Natural killer cell (primary cell): ENCODE measurements around the gene USPL1. TPM values are rescaled to one million over a fixed set of nuclear protein-coding genes. Genes with fewer than 3 reads are reported as not detected.

Experiments used
- ATAC-seq, 3 donors: fragments of 150-1000 bp in 2 of 3; fragments of 200-7000 bp in 1 of 3; cut with Tn5 transposase; 1 replicate in 1 of 3; 2 replicates in 2 of 3; pipeline ENCODE4 v1.10.0; 2021; ENCODE audit warnings: mild to moderate bottlenecking in 2 of 3, moderate library complexity in 2 of 3
- DNase-seq, 2 donors: peaks; one replicate each; pipeline versions ENCODE4 v3.0.0 to v3.0.0-alpha.2; 2013 to 2021; ENCODE audit warnings: mixed read lengths in 1 of 2
- H3K27ac ChIP-seq: one replicate; pipeline ENCODE4 v1.5.1; 2013; ENCODE audit warnings: mild to moderate bottlenecking, low read length
- H3K27me3 ChIP-seq: one replicate; pipeline ENCODE4 v1.6.1; 2013; ENCODE audit warnings: low read length; ENCODE audit not compliant: control insufficient read depth, insufficient read depth
- H3K36me3 ChIP-seq: one replicate; pipeline ENCODE4 v1.6.1; 2013; ENCODE audit warnings: low read length; ENCODE audit not compliant: control insufficient read depth, insufficient read depth
- H3K4me1 ChIP-seq: one replicate; pipeline ENCODE4 v1.6.1; 2013; ENCODE audit warnings: low read length; ENCODE audit not compliant: control insufficient read depth, insufficient read depth
- H3K4me3 ChIP-seq: one replicate; pipeline ENCODE4 v1.5.1; 2013; ENCODE audit warnings: low read length
- H3K9me3 ChIP-seq: one replicate; pipeline ENCODE4 v1.6.1; 2013; ENCODE audit warnings: low read length; ENCODE audit not compliant: control insufficient read depth, insufficient read depth
- H3K27ac Mint-ChIP-seq, 2 donors: one replicate each; pipeline ENCODE4 v1.8.0; 2022; ENCODE audit warnings: mild to moderate bottlenecking in 2 of 2, mixed read lengths in 2 of 2, moderate library complexity in 1 of 2
- H3K27me3 Mint-ChIP-seq, 2 donors: one replicate each; pipeline ENCODE4 v1.8.0; 2022; ENCODE audit warnings: low read depth in 2 of 2, mixed read lengths in 2 of 2
- H3K36me3 Mint-ChIP-seq: one replicate; pipeline ENCODE4 v1.8.0; 2022; ENCODE audit warnings: mixed read lengths
- H3K4me1 Mint-ChIP-seq, 2 donors: one replicate each; pipeline ENCODE4 v1.8.0; 2022; ENCODE audit warnings: mixed read lengths in 2 of 2
- H3K4me3 Mint-ChIP-seq: one replicate; pipeline ENCODE4 v1.8.0; 2022; ENCODE audit warnings: mild to moderate bottlenecking, moderate library complexity, mixed read lengths
- H3K9me3 Mint-ChIP-seq, 2 donors: one replicate each; pipeline ENCODE4 v1.8.0; 2022; ENCODE audit warnings: mixed read lengths in 2 of 2
- WGBS: methylation state at CpG from one replicate; pipeline ENCODE4 v1.1.7; 2013; ENCODE audit warnings: missing lambda C conversion rate; ENCODE audit not compliant: insufficient coverage; 5-methylcytosine and 5-hydroxymethylcytosine counted together
- intact Hi-C: fragments of 100-400 bp; cut with micrococcal nuclease; formaldehyde crosslinking; loops from one replicate; pipeline ENCODE4 v1.14.2; 2022
- total RNA-seq, 4 donors: library from RNA; stranded (reverse); fragments of 120-200 nt in 1 of 4; gene quantifications; one replicate each; pipeline versions ENCODE4 v1.2.3 to v1.2.4, GENCODE V29; 2013 to 2022
- TF ChIP-seq, protein P1 (sequence below): fragments of 200-600 bp; IDR thresholded peaks from one replicate; pipeline ENCODE4 v1.8.0; 2022; ENCODE audit warnings: antibody characterized with exemption

Gene USPL1
- 10 to 100 TPM; 34.8 to 39.0 (median 36.9) TPM for total RNA-seq
- 48.4 TPM for total RNA-seq (2013)

DNA sequence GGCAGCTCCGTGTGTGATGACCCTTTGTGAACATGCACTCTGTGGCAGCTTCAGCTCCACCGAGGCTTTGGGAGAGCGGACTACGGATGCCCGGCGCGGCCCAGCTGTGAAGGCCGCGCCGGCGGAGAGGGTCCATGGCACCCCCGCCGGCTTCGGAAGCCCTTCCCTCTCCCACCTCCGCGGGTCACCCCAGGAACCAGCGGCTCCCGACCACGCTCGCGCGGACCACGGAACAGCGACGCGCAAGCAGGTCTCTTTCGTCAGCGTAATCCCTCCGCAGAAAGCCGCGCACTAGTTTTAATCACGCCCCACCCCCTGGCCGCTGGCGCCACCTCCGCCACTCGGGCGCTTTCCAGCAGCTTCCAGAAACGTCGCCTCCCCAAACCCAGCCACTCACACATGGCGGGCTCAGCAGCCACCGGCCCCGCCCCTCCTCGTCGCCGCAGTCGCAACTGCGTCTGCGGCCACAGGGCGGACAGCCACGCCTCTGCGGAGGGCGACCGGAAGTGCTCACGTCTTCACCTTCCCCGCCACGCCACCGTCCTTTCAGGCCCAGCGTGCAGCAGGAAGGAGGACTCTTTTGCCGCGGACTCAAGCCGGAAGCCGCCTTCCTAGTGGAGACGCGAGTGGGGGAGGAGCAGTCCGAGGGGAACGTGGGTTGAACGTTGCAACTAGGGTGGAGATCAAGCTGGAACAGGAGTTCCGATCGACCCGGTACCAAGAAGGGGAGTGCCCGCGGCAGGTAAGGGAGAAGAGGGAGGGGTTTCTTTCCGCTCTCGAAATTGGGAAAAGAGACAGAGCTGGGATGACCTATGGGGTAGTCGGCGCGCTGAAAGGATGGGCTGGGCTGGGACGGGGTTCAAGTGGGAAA lies at the start of gene USPL1:
USPL1 (plus strand) TSS at position 606 of the 871 bp plus-strand sequence. CDS start 3,221 bp downstream, outside the sequence.
- ATAC-seq (peak; percentile 84 to 96 (median 88)), DNase-seq (peak; percentile 98 to 100)
- H3K36me3 Mint-ChIP-seq, result no peaks in the 10 kb centered on the region
- H3K27ac Mint-ChIP-seq, result no peak within 1 kb of the TSS
- peaks cover 0 to 5% of the 10 kb centered on the region in 2 donors for H3K4me1 Mint-ChIP-seq
- under 1% methylated on average over 78 of the region's 78 CpGs for WGBS
- TF ChIP-seq, protein P1, sequence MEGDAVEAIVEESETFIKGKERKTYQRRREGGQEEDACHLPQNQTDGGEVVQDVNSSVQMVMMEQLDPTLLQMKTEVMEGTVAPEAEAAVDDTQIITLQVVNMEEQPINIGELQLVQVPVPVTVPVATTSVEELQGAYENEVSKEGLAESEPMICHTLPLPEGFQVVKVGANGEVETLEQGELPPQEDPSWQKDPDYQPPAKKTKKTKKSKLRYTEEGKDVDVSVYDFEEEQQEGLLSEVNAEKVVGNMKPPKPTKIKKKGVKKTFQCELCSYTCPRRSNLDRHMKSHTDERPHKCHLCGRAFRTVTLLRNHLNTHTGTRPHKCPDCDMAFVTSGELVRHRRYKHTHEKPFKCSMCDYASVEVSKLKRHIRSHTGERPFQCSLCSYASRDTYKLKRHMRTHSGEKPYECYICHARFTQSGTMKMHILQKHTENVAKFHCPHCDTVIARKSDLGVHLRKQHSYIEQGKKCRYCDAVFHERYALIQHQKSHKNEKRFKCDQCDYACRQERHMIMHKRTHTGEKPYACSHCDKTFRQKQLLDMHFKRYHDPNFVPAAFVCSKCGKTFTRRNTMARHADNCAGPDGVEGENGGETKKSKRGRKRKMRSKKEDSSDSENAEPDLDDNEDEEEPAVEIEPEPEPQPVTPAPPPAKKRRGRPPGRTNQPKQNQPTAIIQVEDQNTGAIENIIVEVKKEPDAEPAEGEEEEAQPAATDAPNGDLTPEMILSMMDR, result no peak
- no peak within 1 kb of the TSS for H3K4me3 Mint-ChIP-seq
- H3K9me3 Mint-ChIP-seq, result no peaks in the 10 kb centered on the region
- Histone ChIP-seq H3K27me3 (no peaks in the 10 kb centered on the region), H3K27ac (peak within 1 kb of the TSS; percentile 98), H3K4me3 (peak within 1 kb of the TSS; percentile 100), H3K36me3 (peaks cover 7% of the 10 kb centered on the region), H3K4me1 (peaks cover 7% of the 10 kb centered on the region), H3K9me3 (no peaks in the 10 kb centered on the region)
- no peaks in the 10 kb centered on the region for H3K27me3 Mint-ChIP-seq
- intact Hi-C loops, result loop anchor here (1.0 to 5.0 kb wide), 7 partner anchors 41 to 545 kb away; partner anchors contain the start of genes HMGB1 and HSPH1

GRCh38 chr13:30569901-30570576 lies 47.7 kb upstream of the USPL1 start:
- H3K9me3 ChIP-seq, result no peaks in the 10 kb centered on the region
- TF ChIP-seq, protein P1, result no peak
- H3K27me3 ChIP-seq, result no peaks in the 10 kb centered on the region
- H3K27ac ChIP-seq, result no peak overlapping the region
- no peaks in the 10 kb centered on the region for H3K36me3 ChIP-seq
- Mint-ChIP-seq H3K27ac (no peak overlapping the region), H3K4me1 (peaks cover 36% of the 10 kb centered on the region in 2 donors), H3K27me3 (peaks cover 14 to 42% of the 10 kb centered on the region in 2 donors), H3K4me3 (no peak overlapping the region), H3K9me3 (no peaks in the 10 kb centered on the region), H3K36me3 (no peaks in the 10 kb centered on the region)
- intact Hi-C loops, result loop anchor here (10.0 kb wide), 2 partner anchors 105 to 435 kb away; partner anchors contain the start of gene HMGB1
- DNase-seq, result no peak
- ATAC-seq, result no peak
- WGBS, result 91% methylated on average over 7 of the region's 8 CpGs
- peaks cover 15% of the 10 kb centered on the region for H3K4me1 ChIP-seq
- no peak overlapping the region for H3K4me3 ChIP-seq

DNA sequence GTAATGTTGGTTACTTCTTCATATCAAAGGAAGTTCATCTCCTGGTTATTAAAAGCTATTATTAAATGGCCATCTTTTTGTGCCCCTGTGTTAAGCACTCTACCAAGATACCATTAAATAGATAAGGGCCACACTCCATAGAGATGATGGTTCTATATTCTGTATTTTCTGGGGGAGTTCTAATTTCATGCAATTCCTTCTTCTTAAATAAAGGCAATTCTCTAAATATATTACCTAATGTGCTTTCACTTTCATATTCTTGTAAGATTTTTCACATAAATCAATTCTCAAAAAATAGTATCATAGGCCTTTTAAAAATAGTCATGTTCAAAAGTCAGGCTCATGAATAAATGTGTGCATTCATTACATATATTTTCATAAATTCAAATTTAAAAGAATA lies 47.0 kb upstream of the USPL1 start:
- H3K27me3 Mint-ChIP-seq, result peaks cover 13 to 36% of the 10 kb centered on the region in 2 donors
- intact Hi-C loops, result loop anchor here (10.0 kb wide), 2 partner anchors 106 to 436 kb away; partner anchors contain the start of gene HMGB1
- TF ChIP-seq, protein P1, result no peak
- ATAC-seq, result no peak
- H3K4me3 ChIP-seq, result no peak overlapping the region
- peaks cover 34 to 36% of the 10 kb centered on the region in 2 donors for H3K4me1 Mint-ChIP-seq
- no peak overlapping the region for H3K27ac ChIP-seq
- H3K27me3 ChIP-seq, result no peaks in the 10 kb centered on the region
- peaks cover 15% of the 10 kb centered on the region for H3K4me1 ChIP-seq
- no peaks in the 10 kb centered on the region for H3K9me3 ChIP-seq
- no peak overlapping the region for H3K4me3 Mint-ChIP-seq
- H3K36me3 ChIP-seq, result no peaks in the 10 kb centered on the region
- no peaks in the 10 kb centered on the region for H3K9me3 Mint-ChIP-seq
- H3K27ac Mint-ChIP-seq, result no peak overlapping the region
- DNase-seq, result no peak
- no peaks in the 10 kb centered on the region for H3K36me3 Mint-ChIP-seq
